ENCODE measurements around the gene SNX13.

Gene SNX13

GRCh38 chr7:17792075-17792936 is 148.0 kb downstream of the SNX13 start:
- no peak for DNase-seq (ENCODE audit: low read depth in 1 of 2, low spot score in 1 of 2)

- no peak for DNase-seq (ENCODE audit: low read depth in 1 of 2, low spot score in 1 of 2)
Observed at GRCh38 chr7:17787257-17787656, 153.0 kb downstream of the SNX13 start.

GRCh38 chr7:17786314-17786852 is 153.9 kb downstream of the SNX13 start:
- DNase-seq (ENCODE audit: low read depth in 1 of 2, low spot score in 1 of 2) = no peak

GRCh38 chr7:17782216-17782549 is 158.1 kb downstream of the SNX13 start:
- no peak for DNase-seq (ENCODE audit: low read depth in 1 of 2, low spot score in 1 of 2)

DNA sequence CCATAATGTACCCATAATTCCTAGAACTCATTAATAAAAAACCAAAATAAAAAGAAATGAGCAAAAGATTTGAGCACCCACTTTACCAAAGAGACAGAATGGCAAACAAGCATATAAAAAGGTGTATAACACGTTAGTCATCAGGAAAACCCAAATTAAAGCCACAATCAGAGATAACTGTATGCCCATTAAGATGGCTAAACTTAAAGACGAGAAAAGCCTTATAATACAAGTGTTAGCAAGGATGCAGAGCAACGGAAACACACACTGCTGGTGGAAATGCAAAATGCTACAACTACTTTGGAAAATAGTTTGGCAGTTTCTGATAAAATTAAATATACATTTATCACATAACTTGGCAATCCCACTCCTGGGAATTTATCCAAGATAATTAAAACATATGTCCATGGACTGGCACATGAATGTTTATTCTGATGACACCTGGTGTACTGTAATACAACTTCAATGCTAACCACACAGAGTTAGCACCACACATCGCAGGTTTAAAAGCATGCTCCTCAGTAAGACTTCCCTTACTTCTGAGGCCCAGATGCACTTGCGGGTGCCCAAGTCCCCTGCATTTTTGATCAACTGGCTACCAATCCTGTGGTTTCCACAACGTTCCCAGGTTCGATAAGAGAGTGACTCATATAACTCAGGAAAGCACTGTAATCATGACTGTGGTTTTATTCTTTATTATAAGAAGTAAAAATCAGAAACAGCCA is 158.6 kb downstream of the SNX13 start:
- DNase-seq (ENCODE audit: low read depth in 1 of 2, low spot score in 1 of 2) = no peak

DNA sequence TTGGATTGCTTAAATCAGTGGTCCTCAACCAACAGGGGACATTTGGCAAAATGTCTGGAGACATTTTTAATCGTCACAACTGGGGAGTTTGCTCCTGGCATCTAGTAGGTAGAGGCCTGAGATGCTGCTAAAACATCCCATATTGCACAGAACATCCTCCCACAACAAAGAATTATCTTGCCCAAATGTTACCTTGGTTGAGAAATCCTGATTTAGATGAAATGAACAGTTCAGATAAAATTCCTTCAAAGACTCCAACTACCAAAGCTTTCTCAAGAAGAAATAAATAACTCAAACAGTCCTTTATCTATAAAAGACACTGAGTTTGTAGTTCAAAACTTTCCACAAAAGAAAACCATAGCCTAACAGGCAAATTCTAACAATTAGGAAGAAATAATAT is 160.9 kb downstream of the SNX13 start:
- no peak for DNase-seq (ENCODE audit: low read depth in 1 of 2, low spot score in 1 of 2)

- DNase-seq (ENCODE audit: low read depth in 1 of 2, low spot score in 1 of 2) = no peak
Observed at GRCh38 chr7:17774716-17775288, 165.5 kb downstream of the SNX13 start.

- DNase-seq (ENCODE audit: low read depth in 1 of 2, low spot score in 1 of 2) = no peak
Observed at GRCh38 chr7:17774248-17774647, 166.0 kb downstream of the SNX13 start.

DNA sequence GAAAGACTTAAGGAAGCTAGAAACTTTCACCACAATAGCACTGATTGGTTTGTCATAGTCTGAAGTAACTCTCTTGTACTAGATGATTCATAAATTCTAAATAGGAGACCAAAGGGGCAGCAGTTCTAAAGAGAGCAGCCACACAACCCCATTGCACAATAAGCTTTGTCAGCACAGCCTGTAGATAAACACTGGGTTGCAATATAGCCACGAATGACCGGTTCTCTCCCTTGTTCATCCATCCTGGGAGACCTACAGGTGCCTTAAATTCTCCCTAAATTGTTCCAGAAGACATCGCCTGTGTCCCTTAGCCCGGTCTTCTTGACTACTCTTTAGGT is 167.0 kb downstream of the SNX13 start:
- no peak for DNase-seq (ENCODE audit: low read depth in 1 of 2, low spot score in 1 of 2)

- DNase-seq (ENCODE audit: low read depth in 1 of 2, low spot score in 1 of 2) = no peak
Observed at GRCh38 chr7:17772581-17773288, 167.6 kb downstream of the SNX13 start.

DNA sequence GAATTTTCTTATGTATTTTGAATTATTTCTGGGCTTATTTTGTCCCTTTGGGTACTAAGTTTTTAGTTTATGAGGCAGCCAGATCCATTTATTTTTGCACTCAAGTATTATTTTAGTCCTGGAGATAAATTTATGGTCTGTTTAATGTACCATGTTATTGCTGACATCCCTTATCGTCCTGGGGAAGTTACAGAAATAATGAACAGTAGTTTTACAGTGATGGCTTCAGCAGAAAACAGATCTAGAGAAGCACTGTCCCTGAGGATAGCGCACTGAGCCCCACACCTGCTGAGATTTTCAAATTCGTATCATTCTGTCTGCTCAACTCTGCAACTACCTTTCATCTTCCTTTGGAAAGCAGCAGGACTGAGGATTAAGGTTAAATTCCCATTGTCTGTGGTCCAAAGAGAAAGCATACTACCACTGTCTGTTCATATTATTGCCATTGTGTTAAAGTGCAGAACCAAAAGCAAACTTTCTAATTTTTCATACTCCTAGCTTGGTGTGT is 168.3 kb downstream of the SNX13 start:
- DNase-seq (ENCODE audit: low read depth in 1 of 2, low spot score in 1 of 2) = no peak

DNA sequence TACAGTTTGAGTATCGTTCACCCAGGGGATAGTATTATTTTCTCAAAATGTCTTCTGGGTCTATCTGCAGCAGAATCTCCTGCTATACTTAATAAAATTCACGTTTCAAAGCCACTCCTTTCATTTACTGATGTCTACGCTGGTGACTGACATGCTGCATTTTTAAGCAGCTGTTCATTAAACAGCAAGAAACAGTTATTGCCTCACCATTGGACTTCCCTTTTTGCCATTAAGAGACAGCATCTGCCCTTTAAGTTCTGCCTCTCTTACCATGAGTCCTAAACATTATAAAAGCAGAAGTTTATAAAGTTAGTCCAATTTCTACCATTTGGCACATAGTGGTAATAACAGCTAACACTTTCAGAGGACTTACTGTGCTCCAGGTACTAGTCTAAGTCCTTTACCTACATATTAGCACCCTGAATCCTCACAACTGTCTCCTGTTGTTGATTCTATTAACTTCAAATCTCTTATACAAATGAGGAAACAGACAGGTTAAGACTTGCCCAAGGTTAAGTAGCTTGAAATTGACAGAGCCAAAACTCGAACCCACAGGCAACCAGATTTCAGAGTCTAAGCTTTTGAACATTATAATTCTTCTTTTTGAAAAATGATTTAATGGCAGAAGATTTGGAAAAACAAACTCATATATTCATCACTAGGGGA is 169.5 kb downstream of the SNX13 start:
- DNase-seq (ENCODE audit: low read depth in 1 of 2, low spot score in 1 of 2) = no peak

DNA sequence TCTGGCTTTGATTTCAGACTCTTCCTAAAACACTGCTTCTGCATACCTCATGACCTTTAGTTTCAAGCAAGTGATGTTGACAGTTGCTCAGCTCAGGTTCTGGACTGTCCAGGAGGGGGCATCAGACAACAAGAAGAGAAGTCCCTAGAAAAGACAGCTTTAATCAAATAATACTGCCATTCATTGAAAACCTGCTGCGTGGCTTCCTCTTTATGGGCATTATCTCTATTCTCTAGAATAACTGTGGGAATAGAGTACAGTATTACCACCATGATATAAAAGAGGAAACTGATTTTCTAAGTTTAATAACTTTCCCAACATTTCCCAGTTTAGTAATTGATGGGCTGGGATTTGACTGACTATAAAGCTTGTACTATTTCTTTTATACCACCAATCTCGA is 170.4 kb downstream of the SNX13 start:
- peak in 1 of 2 donors; percentile 6 for DNase-seq (ENCODE audit: low read depth in 1 of 2, low spot score in 1 of 2)

DNA sequence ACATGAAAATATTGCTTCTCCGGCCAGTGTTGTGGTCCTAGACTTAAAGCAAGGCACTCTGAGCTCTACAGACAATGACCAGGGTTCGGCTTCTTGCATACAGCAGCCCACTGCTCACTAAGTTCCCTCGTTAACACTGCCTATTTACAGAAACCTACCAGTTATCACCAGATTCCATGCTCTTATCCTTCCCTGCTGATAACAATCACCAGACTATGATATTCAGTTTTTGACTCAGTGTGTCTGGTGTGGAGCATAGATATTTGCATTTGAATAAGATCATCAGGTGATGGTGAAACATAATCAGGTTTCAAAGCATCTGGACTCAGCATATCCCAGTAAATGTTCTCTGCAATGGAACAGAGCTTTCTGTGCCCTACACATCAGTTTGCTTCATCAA is 182.3 kb downstream of the SNX13 start:
- DNase-seq (ENCODE audit: low read depth in 1 of 2, low spot score in 1 of 2) = no peak

- DNase-seq (ENCODE audit: low read depth in 1 of 2, low spot score in 1 of 2) = no peak
Observed at GRCh38 chr7:17746020-17746530, 194.2 kb downstream of the SNX13 start.

GRCh38 chr7:17745610-17746009 is 194.7 kb downstream of the SNX13 start:
- DNase-seq (ENCODE audit: low read depth in 1 of 2, low spot score in 1 of 2) = no peak

- no peak for DNase-seq (ENCODE audit: low read depth in 1 of 2, low spot score in 1 of 2)
Observed at GRCh38 chr7:17743316-17743715, 197.0 kb downstream of the SNX13 start.

GRCh38 chr7:17741426-17741825 is 198.9 kb downstream of the SNX13 start:
- DNase-seq (ENCODE audit: low read depth in 1 of 2, low spot score in 1 of 2) = no peak
